ENCODE results near the gene SRRM1.

SRRM1 gene

GRCh38 chr1:24652382-24652781 is 9.3 kb downstream of the SRRM1 start:
- no peak for TF ChIP-seq CTCF (conservative IDR thresholded peaks at IDR 0.05; ENCODE audit: control insufficient read depth, insufficient read depth, low read depth, low read length)
- DNase-seq (ENCODE audit: low read depth) = no peak
- no peak overlapping the region for H3K4me3 ChIP-seq (ENCODE audit: control insufficient read depth, low read depth, low read length)

- DNase-seq (ENCODE audit: low read depth) = no peak
- H3K4me3 ChIP-seq (ENCODE audit: control insufficient read depth, low read depth, low read length) = no peak overlapping the region
- TF ChIP-seq CTCF (conservative IDR thresholded peaks at IDR 0.05; ENCODE audit: control insufficient read depth, insufficient read depth, low read depth, low read length) = no peak
These were observed 10.9 kb downstream of the SRRM1 start for GRCh38 chr1:24654010-24654409.

GRCh38 chr1:24656046-24656445 is 12.9 kb downstream of the SRRM1 start:
- no peak for TF ChIP-seq CTCF (conservative IDR thresholded peaks at IDR 0.05; ENCODE audit: control insufficient read depth, insufficient read depth, low read depth, low read length)
- DNase-seq (ENCODE audit: low read depth) = no peak
- H3K4me3 ChIP-seq (ENCODE audit: control insufficient read depth, low read depth, low read length) = no peak overlapping the region

GRCh38 chr1:24657781-24658180 is 14.7 kb downstream of the SRRM1 start:
- no peak for TF ChIP-seq CTCF (conservative IDR thresholded peaks at IDR 0.05; ENCODE audit: control insufficient read depth, insufficient read depth, low read depth, low read length)
- DNase-seq (ENCODE audit: low read depth) = no peak
- H3K4me3 ChIP-seq (ENCODE audit: control insufficient read depth, low read depth, low read length) = no peak overlapping the region

GRCh38 chr1:24659166-24659904 is 16.2 kb downstream of the SRRM1 start:
- TF ChIP-seq CTCF (conservative IDR thresholded peaks at IDR 0.05; ENCODE audit: control insufficient read depth, insufficient read depth, low read depth, low read length) = no peak
- no peak for DNase-seq (ENCODE audit: low read depth)
- H3K4me3 ChIP-seq (ENCODE audit: control insufficient read depth, low read depth, low read length) = no peak overlapping the region

- H3K4me3 ChIP-seq (ENCODE audit: control insufficient read depth, low read depth, low read length) = no peak overlapping the region
- no peak for TF ChIP-seq CTCF (conservative IDR thresholded peaks at IDR 0.05; ENCODE audit: control insufficient read depth, insufficient read depth, low read depth, low read length)
- DNase-seq (ENCODE audit: low read depth) = no peak
These were observed 17.0 kb downstream of the SRRM1 start for GRCh38 chr1:24659993-24660665.
